ENCODE results near the gene ASF1B. TPM values are rescaled to one million over a fixed set of nuclear protein-coding genes. Genes with fewer than 3 reads are reported as not detected.

ASF1B gene
- total RNA-seq, 2 donors from 2014 or later = 0.14 to 1.1 TPM

DNA sequence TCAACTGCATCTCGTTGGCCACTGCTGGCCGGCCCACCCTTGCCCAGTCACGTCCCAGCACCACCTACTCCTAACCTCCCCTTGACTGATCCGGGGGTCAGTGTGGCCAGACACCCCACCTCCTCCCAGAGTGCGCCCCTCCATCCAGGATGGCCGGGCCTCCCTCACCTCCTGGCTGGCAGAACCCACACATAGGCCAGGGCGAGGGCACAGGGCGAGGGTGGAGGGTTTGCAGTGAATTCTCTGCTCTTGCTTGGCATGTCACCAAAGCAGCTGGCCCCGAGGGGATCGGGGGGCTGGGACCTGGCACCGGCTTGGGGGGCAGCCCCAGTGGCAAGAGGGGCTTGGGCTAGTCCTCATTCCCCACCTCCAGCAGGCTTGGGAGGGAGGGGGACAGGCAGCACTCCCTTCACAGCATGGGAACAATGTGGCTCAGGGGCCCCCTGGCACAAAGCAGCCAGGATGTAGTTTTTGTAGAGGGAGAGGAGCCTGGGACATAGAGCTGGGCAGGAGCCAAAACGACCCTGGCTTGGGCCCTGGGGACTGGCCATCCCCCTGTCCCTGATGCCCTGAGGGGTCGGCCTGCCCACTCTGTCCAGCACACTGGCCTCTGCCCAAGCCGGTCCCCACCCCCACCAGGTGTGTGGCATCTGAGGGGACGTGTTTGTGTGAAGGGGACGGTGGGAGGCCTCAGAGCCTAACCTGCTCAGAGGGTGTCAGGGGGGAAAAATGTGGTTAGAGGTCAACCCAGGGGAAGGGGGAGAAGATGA is 28.5 kb upstream of the ASF1B start:
- H3K36me3 ChIP-seq = no peaks in the 10 kb centered on the region
- H3K9me3 ChIP-seq = no peaks in the 10 kb centered on the region
- DNase-seq (ENCODE audit: low spot score) (no peak), ATAC-seq (ENCODE audit: insufficient number of reproducible peaks, low FRiP score, low read depth) (no peak)
- no peaks in the 10 kb centered on the region for H3K4me1 ChIP-seq (ENCODE audit: control insufficient read depth in 1 of 2, low read depth in 2 of 2)
- no peak overlapping the region for H3K4me3 ChIP-seq
- no peaks in the 10 kb centered on the region for H3K27me3 ChIP-seq (replicated peaks; ENCODE audit: insufficient read depth)
- H3K27ac ChIP-seq = no peak overlapping the region
- TF ChIP-seq, protein P1, sequence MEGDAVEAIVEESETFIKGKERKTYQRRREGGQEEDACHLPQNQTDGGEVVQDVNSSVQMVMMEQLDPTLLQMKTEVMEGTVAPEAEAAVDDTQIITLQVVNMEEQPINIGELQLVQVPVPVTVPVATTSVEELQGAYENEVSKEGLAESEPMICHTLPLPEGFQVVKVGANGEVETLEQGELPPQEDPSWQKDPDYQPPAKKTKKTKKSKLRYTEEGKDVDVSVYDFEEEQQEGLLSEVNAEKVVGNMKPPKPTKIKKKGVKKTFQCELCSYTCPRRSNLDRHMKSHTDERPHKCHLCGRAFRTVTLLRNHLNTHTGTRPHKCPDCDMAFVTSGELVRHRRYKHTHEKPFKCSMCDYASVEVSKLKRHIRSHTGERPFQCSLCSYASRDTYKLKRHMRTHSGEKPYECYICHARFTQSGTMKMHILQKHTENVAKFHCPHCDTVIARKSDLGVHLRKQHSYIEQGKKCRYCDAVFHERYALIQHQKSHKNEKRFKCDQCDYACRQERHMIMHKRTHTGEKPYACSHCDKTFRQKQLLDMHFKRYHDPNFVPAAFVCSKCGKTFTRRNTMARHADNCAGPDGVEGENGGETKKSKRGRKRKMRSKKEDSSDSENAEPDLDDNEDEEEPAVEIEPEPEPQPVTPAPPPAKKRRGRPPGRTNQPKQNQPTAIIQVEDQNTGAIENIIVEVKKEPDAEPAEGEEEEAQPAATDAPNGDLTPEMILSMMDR (IDR thresholded peaks at IDR 0.05) = no peak

- H3K27ac ChIP-seq = no peak overlapping the region
- no peaks in the 10 kb centered on the region for H3K4me1 ChIP-seq (ENCODE audit: control insufficient read depth in 1 of 2, low read depth in 2 of 2)
- DNase-seq (ENCODE audit: low spot score) (no peak), ATAC-seq (ENCODE audit: insufficient number of reproducible peaks, low FRiP score, low read depth) (no peak)
- H3K27me3 ChIP-seq (replicated peaks; ENCODE audit: insufficient read depth) = no peaks in the 10 kb centered on the region
- TF ChIP-seq, protein P1 (IDR thresholded peaks at IDR 0.05) = no peak
- no peak overlapping the region for H3K4me3 ChIP-seq
- H3K36me3 ChIP-seq = no peaks in the 10 kb centered on the region
- no peaks in the 10 kb centered on the region for H3K9me3 ChIP-seq
These were observed 27.7 kb upstream of the ASF1B start for GRCh38 chr19:14164082-14164481.

DNA sequence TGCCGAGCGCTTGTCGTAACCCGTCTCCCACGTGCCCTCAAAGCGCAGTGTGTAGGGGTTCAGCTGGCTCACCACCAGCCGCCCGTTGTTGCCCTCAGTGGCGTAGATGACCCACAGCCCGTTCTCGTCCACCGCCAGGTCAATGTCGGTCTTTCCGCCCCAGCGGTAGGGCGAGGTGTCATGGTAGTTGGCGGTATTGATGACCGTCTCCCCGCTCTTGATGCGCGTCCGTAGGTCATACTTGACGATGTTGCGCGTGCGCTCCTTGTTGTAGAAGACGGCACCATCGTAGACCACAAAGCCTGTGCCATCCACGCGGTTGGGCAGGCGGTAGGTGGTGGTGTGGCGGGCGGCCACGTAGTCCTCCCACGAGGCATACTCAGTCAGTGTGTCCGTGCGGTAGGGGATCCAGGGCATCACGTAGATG is 26.5 kb upstream of the ASF1B start:
- DNase-seq (ENCODE audit: low spot score) (no peak), ATAC-seq (ENCODE audit: insufficient number of reproducible peaks, low FRiP score, low read depth) (no peak)
- no peaks in the 10 kb centered on the region for H3K9me3 ChIP-seq
- H3K4me1 ChIP-seq (ENCODE audit: control insufficient read depth in 1 of 2, low read depth in 2 of 2) = no peaks in the 10 kb centered on the region
- H3K27me3 ChIP-seq (replicated peaks; ENCODE audit: insufficient read depth) = no peaks in the 10 kb centered on the region
- H3K4me3 ChIP-seq = no peak overlapping the region
- H3K36me3 ChIP-seq = peaks cover 2% of the 10 kb centered on the region
- TF ChIP-seq, protein P1 (IDR thresholded peaks at IDR 0.05) = no peak
- H3K27ac ChIP-seq = no peak overlapping the region

DNA sequence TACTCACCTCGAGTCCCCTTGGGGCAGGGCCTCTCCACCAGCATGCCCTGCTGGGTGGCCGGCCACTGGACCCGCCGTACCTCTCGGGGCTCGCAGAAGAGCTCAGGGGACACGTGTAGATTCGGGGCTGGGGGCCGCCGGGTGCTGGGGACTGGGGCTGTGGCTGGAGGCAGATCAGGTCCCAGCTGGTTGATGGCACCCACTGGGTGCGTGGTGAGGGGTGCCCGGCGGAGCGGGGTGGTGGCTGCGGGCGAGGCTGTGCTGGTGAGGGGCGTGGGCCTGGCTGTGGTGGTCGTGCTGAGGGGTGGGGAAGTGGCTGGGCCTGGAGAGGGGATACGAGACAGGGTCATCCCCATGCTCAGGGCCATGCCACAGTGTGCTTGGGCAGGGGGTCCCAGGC is 24.9 kb upstream of the ASF1B start:
- TF ChIP-seq, protein P1 (IDR thresholded peaks at IDR 0.05) = no peak
- Histone ChIP-seq H3K27ac (no peak overlapping the region), H3K4me1 (ENCODE audit: control insufficient read depth in 1 of 2, low read depth in 2 of 2) (no peaks in the 10 kb centered on the region), H3K4me3 (no peak overlapping the region), H3K9me3 (no peaks in the 10 kb centered on the region), H3K27me3 (replicated peaks; ENCODE audit: insufficient read depth) (no peaks in the 10 kb centered on the region), H3K36me3 (peaks cover 12% of the 10 kb centered on the region)
- DNase-seq (ENCODE audit: low spot score) (no peak), ATAC-seq (ENCODE audit: insufficient number of reproducible peaks, low FRiP score, low read depth) (no peak)

- ATAC-seq (ENCODE audit: insufficient number of reproducible peaks, low FRiP score, low read depth) = no peak
- Histone ChIP-seq H3K9me3 (no peaks in the 10 kb centered on the region), H3K27ac (no peak overlapping the region), H3K4me1 (ENCODE audit: control insufficient read depth in 1 of 2, low read depth in 2 of 2) (no peaks in the 10 kb centered on the region), H3K4me3 (no peak overlapping the region), H3K27me3 (replicated peaks; ENCODE audit: insufficient read depth) (no peaks in the 10 kb centered on the region), H3K36me3 (peaks cover 12% of the 10 kb centered on the region)
- DNase-seq (ENCODE audit: low spot score) = no peak
- TF ChIP-seq, protein P1 (IDR thresholded peaks at IDR 0.05) = no peak
These were observed 23.8 kb upstream of the ASF1B start for GRCh38 chr19:14160017-14160703.
